NCI-H345 treated with DMSO at 0.1 percent for 48 hours (cell line): ENCODE data around the gene PNLIP.

Source experiments
- DNase-seq: peaks from one replicate; lab custom pipeline; 2025; ENCODE audit not compliant: unreplicated experiment; lab: John Stamatoyannopoulos, UW

Gene PNLIP

GRCh38 chr10:116574797-116575196, 29.1 kb downstream of the PNLIP start:
- DNase-seq, result no peak

- DNase-seq, result no peak
Measured at GRCh38 chr10:116587878-116588591, 42.3 kb downstream of the PNLIP start.

- no peak for DNase-seq
Measured at GRCh38 chr10:116588995-116589394, 43.3 kb downstream of the PNLIP start.

GRCh38 chr10:116589926-116590325, 44.2 kb downstream of the PNLIP start:
- no peak for DNase-seq

GRCh38 chr10:116590590-116591444, 45.1 kb downstream of the PNLIP start, which contains the start of gene PNLIPRP1:
PNLIPRP1 (plus strand) TSS chr10:116590959; CDS start chr10:116591130, 171 bp downstream.
- DNase-seq, result no peak

GRCh38 chr10:116593139-116593740, 47.5 kb downstream of the PNLIP start:
- DNase-seq, result no peak

GRCh38 chr10:116594525-116595035, 48.8 kb downstream of the PNLIP start:
- no peak for DNase-seq

- DNase-seq, result no peak
Measured at GRCh38 chr10:116596062-116596461, 50.3 kb downstream of the PNLIP start.

- no peak for DNase-seq
Measured at GRCh38 chr10:116597543-116597942, 51.8 kb downstream of the PNLIP start.

- no peak for DNase-seq
Measured at GRCh38 chr10:116598329-116598728, 52.6 kb downstream of the PNLIP start.

GRCh38 chr10:116599991-116600390, 54.3 kb downstream of the PNLIP start:
- no peak for DNase-seq

GRCh38 chr10:116602648-116603400, 57.1 kb downstream of the PNLIP start:
- DNase-seq, result no peak

GRCh38 chr10:116606061-116606483, 60.3 kb downstream of the PNLIP start:
- no peak for DNase-seq

GRCh38 chr10:116607336-116607735, 61.6 kb downstream of the PNLIP start:
- DNase-seq, result no peak

- DNase-seq, result no peak
Measured at GRCh38 chr10:116608686-116609594, 63.2 kb downstream of the PNLIP start.

GRCh38 chr10:116610443-116611152, 64.9 kb downstream of the PNLIP start:
- DNase-seq, result no peak

- no peak for DNase-seq
Measured at GRCh38 chr10:116611153-116611545, 65.4 kb downstream of the PNLIP start.

GRCh38 chr10:116612107-116612769, 66.5 kb downstream of the PNLIP start:
- DNase-seq, result no peak

GRCh38 chr10:116613471-116613870, 67.7 kb downstream of the PNLIP start:
- DNase-seq, result no peak
